ENCODE measurements around the gene PDZRN3. TPM values are rescaled to one million over a fixed set of nuclear protein-coding genes. Genes with fewer than 3 reads are reported as not detected.

Gene PDZRN3
- total and polyA plus RNA-seq, 2 of the 13 experiments (the other 11 are each of a cell fraction or from before 2014, with no cell fraction given), result not detected

GRCh38 chr3:73573204-73573603 is 51.5 kb downstream of the PDZRN3 start (continued):
- TF ChIP-seq USF2 (IDR thresholded peaks at IDR 0.05; ENCODE audit: low read depth, low read length) (no peak), USF2 (CRISPR knock-in tag; IDR thresholded peaks at IDR 0.05; ENCODE audit: borderline replicate concordance) (no peak), ZBED4 (CRISPR knock-in tag; IDR thresholded peaks at IDR 0.05; ENCODE audit: borderline replicate concordance) (no peak), ZNF18 (CRISPR knock-in tag; IDR thresholded peaks at IDR 0.05; ENCODE audit: insufficient replicate concordance) (no peak), ZBTB38 (CRISPR knock-in tag; IDR thresholded peaks at IDR 0.05) (no peak), ZFP37 (CRISPR knock-in tag; IDR thresholded peaks at IDR 0.05; ENCODE audit: borderline replicate concordance) (no peak), ZSCAN29 (CRISPR knock-in tag; conservative IDR thresholded peaks at IDR 0.05) (no peak), SIX4 (CRISPR knock-in tag; IDR thresholded peaks at IDR 0.05) (no peak), CREM (IDR thresholded peaks at IDR 0.05) (no peak), CREM (CRISPR knock-in tag; IDR thresholded peaks at IDR 0.05) (no peak), KLF6 (CRISPR knock-in tag; IDR thresholded peaks at IDR 0.05) (no peak), ZNF333 (CRISPR knock-in tag; IDR thresholded peaks at IDR 0.05; ENCODE audit: borderline replicate concordance) (no peak), HNF1B (CRISPR knock-in tag; IDR thresholded peaks at IDR 0.05) (no peak), HCFC1 (IDR thresholded peaks at IDR 0.05; ENCODE audit: low read depth, low read length) (no peak), NRL (CRISPR knock-in tag; IDR thresholded peaks at IDR 0.05; ENCODE audit: borderline replicate concordance) (no peak), CREB1 (IDR thresholded peaks at IDR 0.05) (no peak), CREB1 (CRISPR knock-in tag; IDR thresholded peaks at IDR 0.05) (no peak), NFKBIZ (CRISPR knock-in tag; IDR thresholded peaks at IDR 0.05) (no peak)

Measured in HepG2 (cell line).